K562 (cell line): ENCODE data around the gene NMNAT1. TPM values are rescaled to one million over a fixed set of nuclear protein-coding genes. Genes with fewer than 3 reads are reported as not detected.

ENCODE experiments used
- CTBP1 ChIP-seq: fragments of 450-650 bp; IDR thresholded peaks from 2 replicates; pipeline ENCODE4 v1.6.1; 2016; ENCODE audit warnings: borderline replicate concordance
- HMG20B ChIP-seq: fragments of 250-450 bp; sonication (Bioruptor Pico); IDR thresholded peaks from 2 replicates; pipeline ENCODE4 v1.5.0; 2021; ENCODE audit warnings: mild to moderate bottlenecking
- MAFK ChIP-seq: IDR thresholded peaks from 2 replicates; pipeline ENCODE4 v1.6.1; 2011; ENCODE audit warnings: low read length, improper control_type of control experiment
- MCM7 ChIP-seq, 2 experiments: fragments of 450-650 bp; IDR thresholded peaks; 2 replicates each; pipeline ENCODE4 v1.6.1; 2016 to 2018
- MYC ChIP-seq, 2 experiments: fragments of 250-450 bp in 1 of 2; sonication (Bioruptor Pico) in 1 of 2; IDR thresholded peaks; 2 replicates each; pipeline versions ENCODE4 v1.5.1 to v1.6.1; 2012 to 2021; ENCODE audit warnings: low read depth in 2 of 2, borderline replicate concordance in 1 of 2, improper control_type of control experiment in 1 of 2, low read length in 1 of 2, mild to moderate bottlenecking in 1 of 2, moderate library complexity in 1 of 2
- PHF21A ChIP-seq: fragments of 450-650 bp; IDR thresholded peaks from 2 replicates; pipeline ENCODE4 v1.6.1; 2017; ENCODE audit warnings: low read depth, borderline replicate concordance
- PHTF2 ChIP-seq: fragments of 250-450 bp; sonication (Bioruptor Pico); IDR thresholded peaks from 2 replicates; pipeline ENCODE4 v1.5.0; 2021; ENCODE audit warnings: mild to moderate bottlenecking
- SAP30 ChIP-seq: fragments of 200-600 bp; sonication (generic); IDR thresholded peaks from 2 replicates; pipeline ENCODE4 v1.6.1; 2012; ENCODE audit warnings: borderline replicate concordance, low read depth, mild to moderate bottlenecking, moderate library complexity, low read length, control low read depth, inconsistent platforms; ENCODE audit not compliant: insufficient read depth, poor library complexity, severe bottlenecking
- SMC3 ChIP-seq: conservative IDR thresholded peaks from 2 replicates; pipeline ENCODE4 v1.6.1; 2011; ENCODE audit warnings: low read depth, low read length, improper control_type of control experiment; ENCODE audit not compliant: insufficient read depth
- SP1 ChIP-seq: sonication (generic); formaldehyde crosslinking; IDR thresholded peaks from 2 replicates; pipeline ENCODE4 v1.8.1; 2022; ENCODE audit warnings: mild to moderate bottlenecking, missing genetic modification reagents
- SRSF1 ChIP-seq: fragments of 200-400 bp; formaldehyde crosslinking; IDR thresholded peaks from 2 replicates; pipeline ENCODE4 v1.6.1; 2017; ENCODE audit warnings: mild to moderate bottlenecking, low read depth, low read length, moderate library complexity
- TBL1XR1 ChIP-seq, 2 experiments: IDR thresholded peaks; 2 replicates each; pipeline ENCODE4 v1.6.1; 2012; ENCODE audit warnings: improper control_type of control experiment in 2 of 2, low read length in 2 of 2, mild to moderate bottlenecking in 1 of 2
- ZNF561 ChIP-seq: fragments of 450-650 bp; formaldehyde crosslinking; conservative IDR thresholded peaks from 2 replicates; pipeline ENCODE4 v1.4.0; 2020; ENCODE audit warnings: mild to moderate bottlenecking, moderate library complexity
- ZNF699 ChIP-seq: fragments of 250-450 bp; sonication (Bioruptor Pico); IDR thresholded peaks from 2 replicates; pipeline ENCODE4 v1.8.0; 2021; ENCODE audit warnings: mild to moderate bottlenecking, moderate library complexity; ENCODE audit not compliant: insufficient replicate concordance
- polyA plus RNA-seq, 8 experiments: library from polyadenylated mRNA; depleted of rRNA in 4 of 8; stranded (reverse) in 5 of 8; unstranded in 3 of 8; fragments of >200 nt; fragmentation: Nextera tagmentation in 2 of 8; fragmentation: Illumina TruSeq in 1 of 8; extraction: Ambion mirVana in 2 of 8; extraction: Trizol in 1 of 8; gene quantifications; 2 replicates each; pipeline versions ENCODE4 v1.2.1 to v1.2.3, GENCODE V29; 2011 to 2014; ENCODE audit warnings: inconsistent platforms in 1 of 8, missing spikeins in 1 of 8
- total RNA-seq, 7 experiments: library from RNA; depleted of rRNA in 6 of 7; stranded (reverse); fragments of >200 nt in 6 of 7; fragmentation: Illumina TruSeq in 2 of 7; extraction: Trizol in 2 of 7; gene quantifications; 2 replicates each; pipeline versions ENCODE4 v1.2.1 to v1.2.3, GENCODE V29; 2011 to 2021; ENCODE audit warnings: low replicate concordance in 1 of 7
- TF ChIP-seq, protein P1 (sequence below): fragments of 450-650 bp; formaldehyde crosslinking; IDR thresholded peaks from 2 replicates; pipeline ENCODE4 v1.4.0; 2020; ENCODE audit warnings: mild to moderate bottlenecking, moderate library complexity
- TF ChIP-seq, protein P2 (sequence below): fragments of 250-450 bp; sonication (Bioruptor Pico); IDR thresholded peaks from 2 replicates; pipeline ENCODE4 v1.4.0; 2020; ENCODE audit warnings: mild to moderate bottlenecking, moderate library complexity
- TF ChIP-seq, protein P3 (sequence below): fragments of 450-650 bp; formaldehyde crosslinking; IDR thresholded peaks from 2 replicates; pipeline ENCODE4 v1.4.0; 2020; ENCODE audit warnings: mild to moderate bottlenecking
- TF ChIP-seq, protein P4 (sequence below): sonication (generic); formaldehyde crosslinking; IDR thresholded peaks from 2 replicates; pipeline ENCODE4 v1.8.0; 2022; ENCODE audit warnings: mild to moderate bottlenecking, missing genetic modification reagents

Gene NMNAT1
- total and polyA plus RNA-seq, 9 of the 15 experiments (the other 6 are each of a cell fraction or from before 2014, with no cell fraction given): 5.1 to 14.6 (median 12.1) TPM

DNA sequence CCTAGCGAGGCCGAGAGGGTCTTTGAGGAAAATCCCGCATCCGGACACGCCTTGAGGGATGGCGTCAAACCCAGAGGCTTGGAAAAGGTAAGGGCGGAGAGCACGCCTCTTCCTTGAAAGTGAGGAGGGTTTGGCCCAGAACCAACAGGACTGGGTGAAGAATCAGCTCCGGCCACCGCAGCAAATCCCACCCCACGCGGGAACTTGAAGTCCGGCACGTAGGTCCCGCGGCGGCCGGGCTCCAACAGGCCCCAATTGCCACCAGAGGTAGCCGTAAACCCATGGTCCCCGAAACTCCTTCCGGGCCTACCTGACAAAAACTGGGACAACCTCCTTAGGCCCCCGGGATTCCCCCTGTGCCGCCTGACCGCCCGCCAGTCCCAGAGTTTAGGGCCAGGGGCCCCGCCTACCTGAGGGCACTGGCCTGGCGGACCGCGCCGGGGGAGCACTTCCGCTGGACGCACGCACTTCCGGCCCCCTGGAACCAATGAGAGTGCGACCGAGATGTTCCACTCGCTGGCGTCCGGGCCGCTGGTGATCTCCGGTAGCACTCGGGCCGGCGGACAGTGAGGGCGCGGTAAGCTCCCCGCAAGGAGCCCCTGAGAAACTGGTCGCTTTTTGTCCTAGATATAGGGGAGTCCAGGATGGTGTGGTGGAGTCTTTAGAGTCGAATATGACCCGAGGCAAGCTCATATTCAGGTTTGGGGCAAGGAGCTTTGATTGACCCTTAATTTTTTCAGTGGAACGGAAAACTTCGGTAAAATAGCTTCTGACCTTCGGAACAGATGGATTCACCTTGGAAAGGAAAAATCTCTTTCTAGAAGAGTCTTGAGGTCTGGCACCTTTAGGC is at the start of gene NMNAT1, which contains the start of gene LZIC (continued):
- TF ChIP-seq MYC (IDR thresholded peaks at IDR 0.05; ENCODE audit: low read depth, low read length): peak; percentile 84
- peak; percentile 83 for TF ChIP-seq MYC (CRISPR knock-in tag; IDR thresholded peaks at IDR 0.05; ENCODE audit: borderline replicate concordance, low read depth)
- TF ChIP-seq CTBP1: peak; percentile 88
- TF ChIP-seq PHF21A: peak; percentile 63; the same call in 1 of the 2 replicates
- TF ChIP-seq HMG20B (CRISPR knock-in tag): no peak
- 0 out of 2 replicates have a peak, but pooled peaks have one; percentile 32 for TF ChIP-seq PHTF2 (CRISPR knock-in tag)
- TF ChIP-seq SP1 (CRISPR knock-in tag): peak; percentile 99
- peak; percentile 95 for TF ChIP-seq SAP30
- TF ChIP-seq MAFK: no peak
- TF ChIP-seq, protein P1, sequence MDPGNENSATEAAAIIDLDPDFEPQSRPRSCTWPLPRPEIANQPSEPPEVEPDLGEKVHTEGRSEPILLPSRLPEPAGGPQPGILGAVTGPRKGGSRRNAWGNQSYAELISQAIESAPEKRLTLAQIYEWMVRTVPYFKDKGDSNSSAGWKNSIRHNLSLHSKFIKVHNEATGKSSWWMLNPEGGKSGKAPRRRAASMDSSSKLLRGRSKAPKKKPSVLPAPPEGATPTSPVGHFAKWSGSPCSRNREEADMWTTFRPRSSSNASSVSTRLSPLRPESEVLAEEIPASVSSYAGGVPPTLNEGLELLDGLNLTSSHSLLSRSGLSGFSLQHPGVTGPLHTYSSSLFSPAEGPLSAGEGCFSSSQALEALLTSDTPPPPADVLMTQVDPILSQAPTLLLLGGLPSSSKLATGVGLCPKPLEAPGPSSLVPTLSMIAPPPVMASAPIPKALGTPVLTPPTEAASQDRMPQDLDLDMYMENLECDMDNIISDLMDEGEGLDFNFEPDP (CRISPR knock-in tag): no peak
- TF ChIP-seq, protein P2, sequence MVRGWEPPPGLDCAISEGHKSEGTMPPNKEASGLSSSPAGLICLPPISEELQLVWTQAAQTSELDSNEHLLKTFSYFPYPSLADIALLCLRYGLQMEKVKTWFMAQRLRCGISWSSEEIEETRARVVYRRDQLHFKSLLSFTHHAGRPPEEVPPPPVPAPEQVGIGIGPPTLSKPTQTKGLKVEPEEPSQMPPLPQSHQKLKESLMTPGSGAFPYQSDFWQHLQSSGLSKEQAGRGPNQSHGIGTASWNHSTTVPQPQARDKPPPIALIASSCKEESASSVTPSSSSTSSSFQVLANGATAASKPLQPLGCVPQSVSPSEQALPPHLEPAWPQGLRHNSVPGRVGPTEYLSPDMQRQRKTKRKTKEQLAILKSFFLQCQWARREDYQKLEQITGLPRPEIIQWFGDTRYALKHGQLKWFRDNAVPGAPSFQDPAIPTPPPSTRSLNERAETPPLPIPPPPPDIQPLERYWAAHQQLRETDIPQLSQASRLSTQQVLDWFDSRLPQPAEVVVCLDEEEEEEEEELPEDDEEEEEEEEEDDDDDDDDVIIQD: no peak
- TF ChIP-seq TBL1XR1 (IDR thresholded peaks at IDR 0.05; ENCODE audit: low read length in 2 of 2): peak; percentile 21 to 72; a peak in 1 of 4 replicates
- no peak for TF ChIP-seq SMC3
- TF ChIP-seq, protein P3, sequence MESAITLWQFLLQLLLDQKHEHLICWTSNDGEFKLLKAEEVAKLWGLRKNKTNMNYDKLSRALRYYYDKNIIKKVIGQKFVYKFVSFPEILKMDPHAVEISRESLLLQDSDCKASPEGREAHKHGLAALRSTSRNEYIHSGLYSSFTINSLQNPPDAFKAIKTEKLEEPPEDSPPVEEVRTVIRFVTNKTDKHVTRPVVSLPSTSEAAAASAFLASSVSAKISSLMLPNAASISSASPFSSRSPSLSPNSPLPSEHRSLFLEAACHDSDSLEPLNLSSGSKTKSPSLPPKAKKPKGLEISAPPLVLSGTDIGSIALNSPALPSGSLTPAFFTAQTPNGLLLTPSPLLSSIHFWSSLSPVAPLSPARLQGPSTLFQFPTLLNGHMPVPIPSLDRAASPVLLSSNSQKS: no peak
- TF ChIP-seq, protein P4, sequence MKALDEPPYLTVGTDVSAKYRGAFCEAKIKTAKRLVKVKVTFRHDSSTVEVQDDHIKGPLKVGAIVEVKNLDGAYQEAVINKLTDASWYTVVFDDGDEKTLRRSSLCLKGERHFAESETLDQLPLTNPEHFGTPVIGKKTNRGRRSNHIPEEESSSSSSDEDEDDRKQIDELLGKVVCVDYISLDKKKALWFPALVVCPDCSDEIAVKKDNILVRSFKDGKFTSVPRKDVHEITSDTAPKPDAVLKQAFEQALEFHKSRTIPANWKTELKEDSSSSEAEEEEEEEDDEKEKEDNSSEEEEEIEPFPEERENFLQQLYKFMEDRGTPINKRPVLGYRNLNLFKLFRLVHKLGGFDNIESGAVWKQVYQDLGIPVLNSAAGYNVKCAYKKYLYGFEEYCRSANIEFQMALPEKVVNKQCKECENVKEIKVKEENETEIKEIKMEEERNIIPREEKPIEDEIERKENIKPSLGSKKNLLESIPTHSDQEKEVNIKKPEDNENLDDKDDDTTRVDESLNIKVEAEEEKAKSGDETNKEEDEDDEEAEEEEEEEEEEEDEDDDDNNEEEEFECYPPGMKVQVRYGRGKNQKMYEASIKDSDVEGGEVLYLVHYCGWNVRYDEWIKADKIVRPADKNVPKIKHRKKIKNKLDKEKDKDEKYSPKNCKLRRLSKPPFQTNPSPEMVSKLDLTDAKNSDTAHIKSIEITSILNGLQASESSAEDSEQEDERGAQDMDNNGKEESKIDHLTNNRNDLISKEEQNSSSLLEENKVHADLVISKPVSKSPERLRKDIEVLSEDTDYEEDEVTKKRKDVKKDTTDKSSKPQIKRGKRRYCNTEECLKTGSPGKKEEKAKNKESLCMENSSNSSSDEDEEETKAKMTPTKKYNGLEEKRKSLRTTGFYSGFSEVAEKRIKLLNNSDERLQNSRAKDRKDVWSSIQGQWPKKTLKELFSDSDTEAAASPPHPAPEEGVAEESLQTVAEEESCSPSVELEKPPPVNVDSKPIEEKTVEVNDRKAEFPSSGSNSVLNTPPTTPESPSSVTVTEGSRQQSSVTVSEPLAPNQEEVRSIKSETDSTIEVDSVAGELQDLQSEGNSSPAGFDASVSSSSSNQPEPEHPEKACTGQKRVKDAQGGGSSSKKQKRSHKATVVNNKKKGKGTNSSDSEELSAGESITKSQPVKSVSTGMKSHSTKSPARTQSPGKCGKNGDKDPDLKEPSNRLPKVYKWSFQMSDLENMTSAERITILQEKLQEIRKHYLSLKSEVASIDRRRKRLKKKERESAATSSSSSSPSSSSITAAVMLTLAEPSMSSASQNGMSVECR (CRISPR knock-in tag): peak; percentile 97
- TF ChIP-seq ZNF561 (CRISPR knock-in tag): no peak
- no peak for TF ChIP-seq MCM7 (IDR thresholded peaks at IDR 0.05)
- TF ChIP-seq SRSF1: 0 out of 2 replicates have a peak, but pooled peaks have one; percentile 51
- no peak for TF ChIP-seq ZNF699 (CRISPR knock-in tag)
